ENCODE results near the gene ANXA5.

The ANXA5 gene

GRCh38 chr4:121684016-121684415, 12.8 kb downstream of the ANXA5 start:
- no peak for DNase-seq (ENCODE audit: extremely low read depth, low read depth)
- no peak for TF ChIP-seq CTCF (IDR thresholded peaks at IDR 0.05; ENCODE audit: low read depth, low read length, missing control alignments)
- no peak overlapping the region for H3K4me3 ChIP-seq (replicated peaks; ENCODE audit: low read depth, low read length)

GRCh38 chr4:121680571-121680970, 16.2 kb downstream of the ANXA5 start:
- no peak for DNase-seq (ENCODE audit: extremely low read depth, low read depth)
- no peak for TF ChIP-seq CTCF (IDR thresholded peaks at IDR 0.05; ENCODE audit: low read depth, low read length, missing control alignments)
- H3K4me3 ChIP-seq (replicated peaks; ENCODE audit: low read depth, low read length) = no peak overlapping the region

- no peak for DNase-seq (ENCODE audit: extremely low read depth, low read depth)
- no peak for TF ChIP-seq CTCF (IDR thresholded peaks at IDR 0.05; ENCODE audit: low read depth, low read length, missing control alignments)
- no peak overlapping the region for H3K4me3 ChIP-seq (replicated peaks; ENCODE audit: low read depth, low read length)
Observed at GRCh38 chr4:121679951-121680350, 16.8 kb downstream of the ANXA5 start.

- DNase-seq (ENCODE audit: extremely low read depth, low read depth) = no peak
- no peak overlapping the region for H3K4me3 ChIP-seq (replicated peaks; ENCODE audit: low read depth, low read length)
- TF ChIP-seq CTCF (IDR thresholded peaks at IDR 0.05; ENCODE audit: low read depth, low read length, missing control alignments) = no peak
Observed at GRCh38 chr4:121679267-121679666, 17.5 kb downstream of the ANXA5 start.

- no peak overlapping the region for H3K4me3 ChIP-seq (replicated peaks; ENCODE audit: low read depth, low read length)
- TF ChIP-seq CTCF (IDR thresholded peaks at IDR 0.05; ENCODE audit: low read depth, low read length, missing control alignments) = no peak
Observed at GRCh38 chr4:121677524-121677923, 19.3 kb downstream of the ANXA5 start.

GRCh38 chr4:121676345-121677075, 20.3 kb downstream of the ANXA5 start:
- H3K4me3 ChIP-seq (replicated peaks; ENCODE audit: low read depth, low read length) = no peak overlapping the region
- TF ChIP-seq CTCF (IDR thresholded peaks at IDR 0.05; ENCODE audit: low read depth, low read length, missing control alignments) = no peak
- DNase-seq (ENCODE audit: extremely low read depth, low read depth) = no peak

More at GRCh38 chr4:121677524-121677923, 19.3 kb downstream of the ANXA5 start:
- no peak for DNase-seq (ENCODE audit: extremely low read depth, low read depth)

- TF ChIP-seq CTCF (IDR thresholded peaks at IDR 0.05; ENCODE audit: low read depth, low read length, missing control alignments) = peak; percentile 9
- DNase-seq (ENCODE audit: extremely low read depth, low read depth) = no peak
- H3K4me3 ChIP-seq (replicated peaks; ENCODE audit: low read depth, low read length) = no peak overlapping the region
Observed at GRCh38 chr4:121675715-121676114, 21.1 kb downstream of the ANXA5 start.

Measured in HFF-Myc (cell line).